ENCODE data around the gene ECPAS. TPM values are rescaled to one million over a fixed set of nuclear protein-coding genes. Genes with fewer than 3 reads are reported as not detected.

Gene ECPAS
- total and polyA plus RNA-seq, 3 donors from 2014 or later = 74.1 to 122 (median 90.0) TPM

GRCh38 chr9:111400564-111400898, 83.7 kb downstream of the ECPAS start:
- DNase-seq = no peak
- intact Hi-C loops (cut with DNase I; ENCODE audit: low total_unique reads) = no loop called here
- Histone ChIP-seq H3K4me3 (no peak overlapping the region), H3K36me3 (ENCODE audit: low read depth, missing control alignments) (no peaks in the 10 kb centered on the region), H3K27ac (no peak overlapping the region), H3K4me1 (no peaks in the 10 kb centered on the region), H3K27me3 (no peaks in the 10 kb centered on the region), H3K9me3 (no peaks in the 10 kb centered on the region)
- TF ChIP-seq CTCF (IDR thresholded peaks at IDR 0.05) = no peak
- no peak for TF ChIP-seq POLR2A (IDR thresholded peaks at IDR 0.05)

GRCh38 chr9:111399772-111400563, 84.2 kb downstream of the ECPAS start:
- H3K27me3 ChIP-seq = no peaks in the 10 kb centered on the region
- H3K9me3 ChIP-seq = no peaks in the 10 kb centered on the region
- intact Hi-C loops (cut with DNase I; ENCODE audit: low total_unique reads) = no loop called here
- no peak overlapping the region for H3K27ac ChIP-seq
- no peak for TF ChIP-seq CTCF (IDR thresholded peaks at IDR 0.05)
- TF ChIP-seq POLR2A (IDR thresholded peaks at IDR 0.05) = no peak
- no peaks in the 10 kb centered on the region for H3K4me1 ChIP-seq
- H3K36me3 ChIP-seq (ENCODE audit: low read depth, missing control alignments) = no peaks in the 10 kb centered on the region
- 90 to 96% methylated on average over 4 of the region's 4 CpGs for WGBS, 2 donors
- no peak overlapping the region for H3K4me3 ChIP-seq
- no peak for DNase-seq

DNA sequence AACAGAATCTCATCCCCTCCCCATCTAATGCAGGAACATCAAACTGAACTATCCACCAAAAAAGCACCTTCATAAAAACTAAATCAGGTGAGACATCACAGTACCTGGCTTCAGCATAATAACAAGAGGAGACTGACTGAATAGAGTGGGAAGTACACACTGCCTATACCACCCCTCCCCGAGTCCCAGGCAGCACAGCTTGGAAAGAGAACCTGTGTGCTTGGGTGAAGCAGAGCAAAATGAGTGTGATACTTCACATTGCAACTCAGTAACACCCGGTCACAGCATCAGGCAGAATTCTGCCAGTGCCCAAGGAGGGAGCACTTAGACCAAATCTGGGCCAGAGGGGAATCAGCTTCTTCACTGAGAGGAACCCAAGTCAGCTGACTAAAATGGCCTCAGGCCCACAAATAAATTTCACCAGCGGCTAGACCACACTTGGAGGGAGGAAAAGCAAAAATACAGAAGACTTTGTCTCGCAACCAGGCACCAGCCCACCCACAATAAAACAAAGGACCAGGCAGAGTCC, 84.9 kb downstream of the ECPAS start:
- Histone ChIP-seq H3K4me1 (no peaks in the 10 kb centered on the region), H3K27ac (no peak overlapping the region), H3K36me3 (ENCODE audit: low read depth, missing control alignments) (no peaks in the 10 kb centered on the region), H3K9me3 (no peaks in the 10 kb centered on the region), H3K27me3 (no peaks in the 10 kb centered on the region), H3K4me3 (no peak overlapping the region)
- TF ChIP-seq CTCF (IDR thresholded peaks at IDR 0.05) (no peak), POLR2A (IDR thresholded peaks at IDR 0.05) (no peak)
- 87 to 95% methylated on average over 3 to 4 of the region's 4 CpGs for WGBS, 2 donors
- intact Hi-C loops (cut with DNase I; ENCODE audit: low total_unique reads) = no loop called here
- no peak for DNase-seq

DNA sequence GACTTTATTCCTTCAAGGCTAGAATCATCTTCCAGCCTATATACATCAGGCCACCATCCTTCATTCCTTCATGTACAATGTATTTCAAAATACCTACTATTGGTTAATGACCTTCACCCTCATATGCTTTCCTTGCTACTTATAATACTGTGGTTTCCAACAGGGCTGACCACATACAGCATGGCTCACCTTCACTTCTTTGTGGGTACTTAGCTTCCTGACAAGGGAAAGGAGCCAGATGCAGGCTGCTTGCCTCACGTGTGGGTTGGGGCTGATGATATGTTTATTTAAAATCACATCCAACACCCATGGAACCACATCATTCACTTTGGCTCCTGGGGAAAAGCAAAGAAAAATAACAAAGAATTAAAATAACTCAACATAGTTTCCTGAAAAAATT, 90.2 kb downstream of the ECPAS start:
- intact Hi-C loops (cut with DNase I; ENCODE audit: low total_unique reads) = no loop called here
- no peaks in the 10 kb centered on the region for H3K36me3 ChIP-seq (ENCODE audit: low read depth, missing control alignments)
- no peaks in the 10 kb centered on the region for H3K9me3 ChIP-seq
- WGBS, 2 donors = 69 to 83% methylated on average over 1 of the region's 1 CpG
- no peak for DNase-seq
- TF ChIP-seq CTCF (IDR thresholded peaks at IDR 0.05) (no peak), POLR2A (IDR thresholded peaks at IDR 0.05) (no peak)
- H3K27ac ChIP-seq = no peak overlapping the region
- H3K4me3 ChIP-seq = no peak overlapping the region
- no peaks in the 10 kb centered on the region for H3K4me1 ChIP-seq
- H3K27me3 ChIP-seq = no peaks in the 10 kb centered on the region

GRCh38 chr9:111389406-111389805, 94.8 kb downstream of the ECPAS start:
- H3K4me1 ChIP-seq = no peaks in the 10 kb centered on the region
- TF ChIP-seq POLR2A (IDR thresholded peaks at IDR 0.05) = no peak
- TF ChIP-seq CTCF (IDR thresholded peaks at IDR 0.05) = no peak
- no peaks in the 10 kb centered on the region for H3K36me3 ChIP-seq (ENCODE audit: low read depth, missing control alignments)
- H3K27me3 ChIP-seq = no peaks in the 10 kb centered on the region
- no peaks in the 10 kb centered on the region for H3K9me3 ChIP-seq
- WGBS, 2 donors = 91% methylated on average over 4 of the region's 4 CpGs
- intact Hi-C loops (cut with DNase I; ENCODE audit: low total_unique reads) = no loop called here
- no peak overlapping the region for H3K27ac ChIP-seq
- DNase-seq = no peak
- no peak overlapping the region for H3K4me3 ChIP-seq

Data from testis (tissue), 3 donors.